NCI-H187 treated with DMSO at 0.1 percent for 48 hours (cell line): Measurements from ENCODE around the gene RABL3.
"Not testable (repeated sequence)": the region's sequence is repeated elsewhere in the genome, so short reads cannot be mapped to it uniquely, and the experiment has no call there.

Source experiments
- DNase-seq: peaks from one replicate; lab custom pipeline; 2025; lab: John Stamatoyannopoulos, UW

RABL3 gene, protein sequence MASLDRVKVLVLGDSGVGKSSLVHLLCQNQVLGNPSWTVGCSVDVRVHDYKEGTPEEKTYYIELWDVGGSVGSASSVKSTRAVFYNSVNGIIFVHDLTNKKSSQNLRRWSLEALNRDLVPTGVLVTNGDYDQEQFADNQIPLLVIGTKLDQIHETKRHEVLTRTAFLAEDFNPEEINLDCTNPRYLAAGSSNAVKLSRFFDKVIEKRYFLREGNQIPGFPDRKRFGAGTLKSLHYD

DNA sequence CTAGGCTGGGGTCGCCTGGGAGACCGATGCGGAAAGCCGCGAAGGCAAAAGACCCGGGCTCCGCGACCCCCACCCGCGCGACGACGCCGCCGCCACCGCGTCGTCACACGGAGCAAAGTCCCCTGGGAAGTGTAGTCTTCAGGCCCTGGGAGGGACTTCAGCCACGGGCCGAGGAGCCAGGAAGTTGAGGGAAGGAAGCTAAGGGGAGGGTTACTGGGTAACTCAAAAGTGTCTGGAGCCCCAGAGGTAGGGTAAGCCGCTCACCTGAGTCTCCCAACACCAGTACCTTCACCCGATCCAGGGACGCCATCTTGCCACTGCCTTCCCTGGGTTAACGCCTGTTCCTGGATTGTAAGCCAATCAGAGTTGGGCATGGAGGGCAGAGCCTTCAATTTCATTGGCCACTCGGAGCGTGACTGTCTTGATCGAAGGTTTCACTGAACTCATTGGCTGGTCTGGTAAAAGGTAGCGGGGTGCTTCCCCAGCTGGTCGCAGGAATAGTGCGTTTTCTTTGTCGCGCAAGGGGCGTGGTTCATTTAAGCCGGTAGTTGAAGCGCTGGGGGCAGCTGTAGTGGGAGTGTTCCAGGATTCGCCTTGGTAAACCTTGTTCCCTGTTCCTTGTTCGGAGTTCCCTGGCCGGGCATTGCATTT is at the start of gene RABL3, which contains the start of gene GTF2E1:
Gene RABL3, minus strand, starts transcription at position 319 of the 651 bp plus-strand sequence. Its CDS starts 9 bp downstream, at position 310.
Gene GTF2E1, plus strand, starts transcription at position 547 of the 651 bp plus-strand sequence. CDS start 7,809 bp downstream, outside the sequence.
- peak; percentile 94 for DNase-seq

DNA sequence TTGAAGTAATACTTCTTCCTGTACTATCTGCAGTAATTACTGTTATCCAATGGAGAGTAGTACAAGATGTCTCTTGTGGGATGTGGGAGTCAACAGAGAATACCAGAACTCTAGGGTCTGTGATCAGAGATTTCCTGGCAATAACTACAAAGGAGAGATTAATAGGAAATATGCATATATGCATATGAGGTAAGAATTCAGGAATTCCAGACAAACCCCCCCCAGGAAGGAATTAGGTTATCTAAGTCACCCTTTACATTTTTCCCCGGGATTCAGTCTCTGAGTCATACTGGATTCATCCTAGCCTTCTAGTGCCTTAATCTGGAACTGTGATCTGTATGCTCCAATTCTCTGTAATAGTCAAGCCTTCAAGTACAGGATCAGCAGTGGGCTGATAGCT is 49.6 kb upstream of the RABL3 start:
- DNase-seq, result no peak

DNA sequence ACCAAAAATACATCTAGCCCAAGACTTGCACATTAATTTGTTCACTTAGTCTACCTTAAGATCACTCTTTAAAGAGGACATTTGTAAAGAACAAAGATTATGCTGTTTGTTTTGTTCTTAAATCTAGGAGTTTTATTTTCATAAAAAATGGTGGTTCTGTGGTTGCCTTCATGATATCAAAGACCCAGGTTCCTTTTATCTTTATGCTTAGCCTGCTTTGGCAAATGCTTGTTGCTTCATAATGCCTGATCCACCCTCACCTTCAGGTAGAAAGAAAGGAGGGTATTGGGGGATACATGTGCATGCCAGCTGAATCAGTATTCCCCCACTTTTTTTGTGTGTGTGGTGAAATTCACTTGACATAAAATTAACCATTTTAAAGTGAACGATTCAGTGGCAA is 48.7 kb upstream of the RABL3 start:
- no peak for DNase-seq

DNA sequence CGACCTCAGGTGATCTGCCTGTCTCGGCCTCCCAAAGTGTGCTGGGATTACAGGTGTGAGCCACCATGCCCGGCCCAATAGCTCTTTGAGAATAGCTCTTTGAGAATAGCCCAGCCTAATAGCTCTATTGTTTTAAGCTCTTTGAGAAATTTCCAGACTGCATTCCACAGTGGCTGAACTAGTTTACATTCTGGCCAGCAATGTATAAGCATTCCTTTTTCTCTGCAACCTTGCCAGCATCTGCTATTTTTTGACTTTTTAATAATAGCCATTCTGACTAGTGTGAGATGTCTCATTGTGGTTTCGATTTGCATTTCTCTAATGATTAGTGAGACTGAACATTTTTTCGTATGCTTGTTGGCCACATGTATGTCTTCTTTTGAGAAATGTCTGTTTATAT is 43.5 kb upstream of the RABL3 start:
- DNase-seq, result not testable (repeated sequence)

DNA sequence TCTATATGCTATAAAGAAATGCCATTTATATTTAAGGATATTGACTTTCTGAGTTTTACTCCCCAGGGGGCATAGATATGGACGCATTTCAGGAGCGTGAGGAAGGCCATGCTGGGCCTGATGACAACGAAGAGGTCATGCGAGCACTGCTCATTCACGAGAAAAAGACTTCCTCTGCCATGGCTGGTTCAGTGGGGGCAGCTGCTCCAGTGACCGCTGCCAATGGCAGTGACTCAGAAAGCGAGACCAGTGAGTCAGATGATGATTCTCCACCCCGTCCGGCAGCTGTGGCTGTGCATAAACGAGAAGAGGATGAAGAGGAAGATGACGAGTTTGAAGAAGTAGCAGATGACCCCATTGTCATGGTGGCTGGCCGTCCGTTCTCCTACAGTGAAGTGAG is 38.7 kb upstream of the RABL3 start:
- no peak for DNase-seq

DNA sequence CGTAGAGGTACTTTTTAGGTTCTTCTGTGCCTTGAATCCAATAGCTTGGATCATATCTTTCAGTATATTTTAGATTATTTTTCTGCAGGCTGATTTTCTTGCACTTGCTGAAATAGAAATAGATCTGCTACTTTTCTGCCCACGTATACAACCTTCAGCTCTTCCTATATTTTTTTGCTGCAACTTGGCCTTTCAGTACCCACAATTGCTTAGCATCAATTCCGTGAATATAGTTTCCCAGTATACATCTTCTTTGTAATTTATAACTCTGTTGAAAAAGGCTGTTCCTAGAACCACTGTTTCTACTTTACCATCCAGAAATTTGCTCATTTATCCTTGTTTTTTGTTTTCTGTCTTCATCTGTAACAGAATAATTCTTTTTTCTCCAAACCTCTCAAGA is 36.5 kb upstream of the RABL3 start:
- DNase-seq, result no peak

DNA sequence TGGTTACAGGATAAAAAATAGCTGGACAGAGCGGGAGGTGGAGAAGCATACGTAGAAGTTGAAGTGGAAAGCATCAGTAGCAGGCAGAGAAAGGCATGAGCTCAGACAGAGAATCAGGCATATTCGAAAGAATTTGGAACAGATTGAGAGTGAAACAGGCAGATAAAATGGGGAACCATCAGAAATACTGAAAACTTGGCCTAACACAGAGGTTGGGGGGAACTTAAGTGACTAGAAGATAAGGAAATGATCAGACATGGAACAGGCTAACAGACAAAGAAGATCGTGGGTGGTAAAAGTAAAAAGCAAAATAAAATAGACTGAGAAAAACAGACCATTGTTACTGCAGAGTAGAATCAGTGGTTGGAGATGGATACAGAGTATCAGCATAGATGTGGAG is 33.1 kb upstream of the RABL3 start:
- DNase-seq, result no peak

DNA sequence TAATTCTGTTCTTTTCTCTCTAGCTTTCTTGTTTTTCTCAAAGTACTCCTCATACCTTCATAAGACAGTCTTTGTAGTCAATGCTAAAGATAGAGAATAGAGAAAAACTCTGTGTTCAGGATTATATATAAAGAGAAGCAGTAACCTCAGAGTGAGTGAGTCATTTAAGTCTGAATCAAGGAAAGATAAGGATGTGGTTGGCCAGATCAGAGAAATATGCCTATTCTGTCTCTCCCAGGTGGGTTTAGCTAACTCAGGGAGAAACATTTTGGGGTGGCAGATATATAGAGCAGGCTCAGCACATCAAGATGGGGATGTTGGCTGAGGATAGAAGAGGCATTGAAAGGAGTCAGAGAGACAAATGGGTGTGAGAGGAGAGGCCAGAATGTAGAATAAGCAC is 31.6 kb upstream of the RABL3 start:
- DNase-seq, result no peak

DNA sequence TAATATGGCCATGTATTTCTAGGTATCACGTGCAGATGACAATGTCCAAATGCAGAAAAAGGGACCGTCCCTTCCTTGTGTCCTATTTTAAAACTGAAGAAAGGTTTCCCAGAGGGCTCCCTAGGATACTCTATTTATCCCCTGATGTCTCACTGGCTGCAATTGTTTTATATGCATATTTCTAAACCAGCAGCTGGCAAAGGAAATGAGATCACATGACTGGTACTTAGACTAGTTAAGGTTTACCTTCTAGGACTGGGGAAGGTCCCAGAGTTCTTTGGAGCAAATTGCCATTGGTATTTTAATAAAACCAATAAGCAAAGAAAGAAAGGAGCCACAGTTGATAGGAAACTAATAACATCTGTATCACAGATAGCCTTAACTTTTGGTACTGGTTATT is 29.8 kb upstream of the RABL3 start:
- DNase-seq, result no peak

DNA sequence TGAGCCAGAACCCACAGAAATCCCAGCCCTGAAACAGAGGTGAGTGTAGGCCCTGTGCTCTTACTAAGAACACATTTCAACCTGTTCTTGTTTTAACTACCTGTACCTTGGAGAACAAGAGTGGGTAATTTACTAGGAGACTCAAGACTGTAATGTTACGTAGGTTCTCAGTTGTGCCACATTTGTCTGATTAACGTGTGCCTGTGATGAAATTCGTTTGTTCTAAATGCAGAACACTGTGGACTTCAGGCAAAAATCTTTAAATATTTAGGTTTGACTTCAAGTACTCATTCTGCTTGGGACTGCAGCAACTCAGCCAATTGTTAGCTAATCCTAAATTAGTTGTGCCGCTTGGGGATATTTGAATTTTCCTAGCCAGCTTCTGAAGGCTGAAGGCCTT is 28.6 kb upstream of the RABL3 start:
- DNase-seq, result no peak

DNA sequence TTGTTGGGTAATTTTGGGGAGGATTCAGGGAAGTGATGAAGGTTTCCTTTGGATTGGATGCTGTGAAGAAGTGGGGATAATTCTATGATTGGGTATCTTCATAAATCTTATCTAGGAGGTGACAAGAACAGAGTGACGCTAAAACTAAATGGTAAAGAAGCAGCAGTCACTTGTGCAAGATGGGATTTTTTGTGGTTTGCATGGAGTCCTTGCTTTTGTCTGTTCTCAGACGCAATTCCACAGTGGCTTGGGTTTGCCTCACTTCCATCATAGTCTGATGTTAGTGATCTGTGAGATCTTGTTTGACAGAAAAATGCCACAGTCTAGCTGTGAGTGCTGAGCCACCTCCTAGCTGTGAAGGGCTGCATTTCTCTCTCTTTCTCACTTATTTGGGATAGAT is 27.1 kb upstream of the RABL3 start:
- DNase-seq, result no peak

DNA sequence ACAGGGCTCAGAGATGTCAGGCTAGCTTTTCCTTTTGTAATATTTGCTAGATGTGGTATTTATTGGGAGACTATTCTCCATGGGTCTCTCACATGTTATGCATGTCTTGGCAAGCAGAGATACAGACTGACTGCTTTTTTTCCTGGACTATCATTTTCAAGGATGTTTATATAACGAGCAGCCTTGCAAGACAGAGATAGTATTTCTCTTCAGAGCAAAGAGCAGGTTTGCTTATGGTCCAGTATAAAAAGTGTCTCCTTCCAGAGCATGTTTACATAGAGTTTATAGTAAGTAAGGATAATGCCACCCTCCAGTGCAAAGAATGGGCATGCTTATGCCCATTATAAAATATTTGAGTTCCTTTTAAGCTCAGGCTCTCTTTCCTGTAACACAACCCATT is 24.8 kb upstream of the RABL3 start:
- no peak for DNase-seq

DNA sequence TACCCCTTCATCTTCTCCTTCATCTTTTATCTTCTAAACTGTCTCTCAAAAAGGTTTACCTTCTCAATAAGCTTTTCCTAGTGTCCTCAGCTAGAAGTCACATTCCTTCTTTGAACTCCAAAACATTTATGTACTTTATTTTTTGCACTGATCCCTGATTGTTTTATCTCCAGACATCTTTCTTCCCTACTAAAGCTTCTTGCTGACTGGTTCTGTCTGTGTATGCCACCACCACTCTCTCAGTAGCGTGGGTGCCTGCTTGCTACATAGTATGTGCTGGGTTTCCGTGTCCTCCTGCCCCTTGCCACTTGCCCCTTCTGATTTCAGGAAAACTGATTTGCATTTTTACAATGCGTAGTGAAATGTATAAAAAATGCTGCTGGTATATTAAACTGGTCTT is 24.3 kb upstream of the RABL3 start:
- no peak for DNase-seq

DNA sequence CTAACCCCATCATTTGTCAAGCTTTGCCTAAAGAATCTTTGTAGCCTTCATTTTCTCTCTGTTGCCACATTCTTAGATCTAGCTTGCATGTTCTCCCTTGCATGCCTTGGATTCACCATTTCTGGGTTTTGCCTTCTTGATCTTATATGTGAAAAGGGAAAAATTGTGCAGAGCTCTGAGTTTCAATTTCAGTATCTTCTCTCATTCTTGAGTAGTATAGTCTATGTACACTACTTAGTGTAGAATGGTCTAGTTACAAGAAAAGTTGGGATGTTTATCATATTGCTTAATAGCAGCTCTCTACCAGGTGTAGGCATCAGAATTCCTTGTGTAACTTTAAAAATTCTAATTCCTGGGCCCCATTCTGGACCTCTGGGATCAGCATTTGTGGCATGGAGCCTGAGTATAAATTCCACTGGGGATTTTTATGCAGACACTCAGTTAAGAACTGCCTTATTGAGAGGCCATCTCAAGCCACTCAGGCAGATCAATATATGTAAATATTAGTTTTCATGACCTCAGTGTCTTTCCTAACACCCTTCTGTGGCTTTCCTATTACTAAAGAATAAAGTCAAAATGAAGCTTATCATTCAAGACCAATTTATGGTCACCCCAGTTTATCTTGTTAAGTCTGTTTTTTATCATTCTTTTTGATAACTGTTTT is 23.6 kb upstream of the RABL3 start:
- DNase-seq, result no peak

DNA sequence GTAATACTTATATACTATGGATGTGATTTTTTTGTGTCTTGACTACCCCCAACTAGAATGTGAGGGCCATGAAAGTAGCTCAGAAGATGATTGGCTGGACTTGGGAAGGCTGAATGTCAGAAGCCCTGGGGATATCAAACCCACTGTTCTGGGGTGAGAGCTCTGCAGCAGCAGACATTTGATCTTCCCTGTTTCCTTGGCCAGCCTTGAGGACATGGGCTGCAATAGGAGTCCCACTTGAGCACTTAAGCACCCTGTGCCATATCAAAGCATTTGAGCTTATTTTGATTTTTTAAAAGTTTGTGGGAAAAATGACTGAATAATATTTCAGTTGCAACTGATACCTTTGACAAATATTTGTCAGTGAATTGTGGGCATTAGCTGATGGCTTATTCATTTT is 21.9 kb upstream of the RABL3 start:
- DNase-seq, result no peak

DNA sequence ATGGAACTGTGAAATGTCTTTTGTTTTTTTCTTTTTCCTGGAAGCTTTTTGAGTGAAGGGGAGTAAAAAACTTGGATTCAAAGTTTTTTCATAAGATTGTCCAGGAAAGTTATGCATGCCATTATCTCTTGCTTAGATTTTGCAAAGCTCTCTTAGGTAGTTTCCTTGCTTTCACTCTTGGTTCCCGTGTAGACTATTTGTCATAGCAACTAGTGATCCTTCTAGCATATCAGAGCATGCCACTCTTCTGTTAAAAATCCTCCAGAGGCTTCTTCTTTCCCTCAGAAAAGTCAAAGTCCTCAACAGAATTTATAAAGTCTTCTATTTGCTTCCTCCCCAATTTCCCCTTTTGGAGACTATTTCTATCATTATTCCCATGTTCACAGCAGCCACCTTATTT is 21.3 kb upstream of the RABL3 start:
- no peak for DNase-seq

DNA sequence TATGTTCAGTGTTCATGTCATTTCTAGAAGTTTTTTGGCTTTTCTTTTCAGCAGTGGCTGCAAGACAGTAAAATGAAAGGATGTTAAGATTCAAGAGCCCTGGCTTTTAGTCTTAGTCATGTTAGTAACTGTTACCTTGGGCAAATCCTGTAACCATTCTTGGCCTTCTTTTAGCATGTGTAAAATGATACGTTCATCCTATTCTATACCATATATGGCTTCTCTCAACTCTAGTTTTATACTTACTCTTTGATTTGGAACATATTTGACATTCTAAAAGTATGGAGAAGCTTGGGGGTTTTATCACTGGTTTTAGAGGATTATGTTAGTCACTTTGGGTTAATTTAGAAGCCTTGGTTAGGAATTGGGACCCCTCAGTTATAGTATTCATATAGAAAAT is 20.3 kb upstream of the RABL3 start:
- no peak for DNase-seq

DNA sequence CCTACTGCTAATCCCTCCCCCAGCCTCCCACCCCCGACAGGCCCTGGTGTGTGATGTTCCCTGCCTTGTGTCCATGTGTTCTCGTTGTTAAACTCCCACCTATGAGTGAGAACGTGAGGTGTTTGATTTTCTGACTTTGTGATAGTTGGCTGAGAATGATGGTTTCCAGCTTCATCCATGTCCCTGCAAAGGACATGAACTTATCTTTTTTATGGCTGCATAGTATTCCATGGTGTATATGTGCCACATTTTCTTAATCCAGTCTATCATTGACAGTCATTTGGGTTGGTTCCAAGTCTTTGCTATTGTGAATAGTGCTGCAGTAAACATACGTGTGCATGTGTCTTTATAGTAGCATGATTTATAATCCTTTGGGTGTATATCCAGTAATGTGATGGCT is 16.2 kb upstream of the RABL3 start:
- DNase-seq, result not testable (repeated sequence)

DNA sequence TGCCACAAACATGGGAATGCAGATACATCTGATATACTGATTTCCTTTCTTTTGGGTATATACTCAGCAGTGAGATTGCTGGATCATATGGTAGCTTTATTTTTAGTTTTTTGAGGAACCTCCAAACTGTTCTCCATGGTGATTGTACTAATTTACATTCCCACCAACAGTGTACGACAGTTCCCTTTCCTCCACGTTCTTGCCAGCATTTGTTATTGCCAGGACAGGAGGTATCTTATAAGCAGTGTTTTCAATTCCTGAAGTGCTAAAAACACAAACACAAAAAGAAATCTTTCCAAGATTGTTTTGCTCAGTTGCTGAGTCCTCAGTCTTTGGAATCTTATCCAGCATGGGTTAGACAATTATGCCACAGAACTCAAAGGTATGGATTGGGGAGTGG is 13.7 kb upstream of the RABL3 start:
- DNase-seq, result no peak

DNA sequence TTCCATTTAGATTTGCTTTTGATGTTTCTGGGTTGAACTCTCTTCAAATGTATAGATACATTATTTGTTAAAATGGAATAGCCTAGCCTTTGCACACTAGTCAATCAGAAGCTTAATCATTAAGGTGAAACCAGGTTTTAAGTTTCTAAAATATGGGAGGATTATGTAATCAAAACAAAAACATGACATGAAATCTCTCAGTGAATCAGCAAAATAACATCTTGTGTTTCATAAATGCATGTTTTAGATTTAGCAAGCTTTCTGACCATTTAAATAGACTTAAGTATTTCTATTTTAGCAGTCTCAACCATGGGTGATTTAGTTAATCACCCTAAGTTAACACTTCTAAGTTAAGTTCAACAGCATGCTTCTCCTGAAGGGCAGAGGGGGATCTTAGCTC is 11.5 kb upstream of the RABL3 start:
- DNase-seq, result no peak

DNA sequence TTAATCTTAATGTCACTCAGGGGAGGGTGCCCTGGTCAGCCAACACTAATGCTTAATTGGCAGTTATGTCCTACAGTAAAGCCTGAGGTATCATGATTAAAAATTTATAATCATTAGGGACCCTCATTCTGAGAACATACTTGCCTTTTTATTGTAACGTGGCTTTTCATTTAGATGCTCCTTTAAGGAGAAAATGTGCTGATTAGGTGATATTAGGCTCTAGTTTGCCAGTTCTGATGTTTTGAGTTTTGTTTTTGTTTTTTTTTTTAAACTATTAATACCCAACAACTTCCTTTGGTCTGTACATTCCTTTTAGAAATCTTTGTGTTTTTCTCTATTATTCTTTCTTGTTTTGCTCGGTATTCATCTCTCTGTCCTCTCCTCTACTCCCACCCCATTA is 10.5 kb upstream of the RABL3 start:
- no peak for DNase-seq

DNA sequence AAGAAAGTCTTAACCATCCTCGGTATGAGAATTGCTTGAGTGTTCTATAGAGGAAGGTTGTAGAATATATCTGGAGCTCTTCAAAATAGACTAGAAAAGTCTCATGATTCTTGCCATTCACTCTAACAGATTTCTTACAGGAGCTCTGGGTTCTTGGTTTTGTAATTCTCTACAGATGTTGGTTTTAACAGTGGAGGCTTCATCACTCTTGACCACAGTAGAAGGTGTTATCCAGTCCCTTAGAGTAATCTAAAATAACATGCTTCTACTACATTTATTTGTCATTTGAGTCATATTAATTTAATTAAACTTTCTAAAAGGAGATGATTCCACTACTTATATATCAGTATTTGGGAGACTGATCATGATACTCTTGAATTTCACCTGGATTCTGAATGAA is 9.9 kb upstream of the RABL3 start:
- DNase-seq, result no peak

DNA sequence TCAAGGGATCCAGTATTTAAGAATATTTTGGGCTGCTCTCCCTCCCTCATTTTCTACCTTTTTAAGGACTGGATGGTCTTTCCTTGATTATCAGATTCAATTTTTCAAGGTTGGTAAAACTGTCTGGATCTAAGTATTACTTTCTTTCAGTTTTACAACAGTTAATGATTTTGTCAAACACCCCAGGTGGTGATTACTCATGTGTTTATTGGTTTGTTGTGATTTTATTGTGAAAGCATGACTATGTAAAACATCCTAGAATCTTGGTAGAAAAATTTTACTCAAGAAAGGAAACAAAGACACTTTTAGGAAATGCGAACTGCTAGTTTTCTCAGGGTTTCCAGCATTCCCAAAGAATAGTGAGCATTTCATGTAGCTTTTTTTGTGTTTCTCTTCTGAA is 7.5 kb upstream of the RABL3 start:
- no peak for DNase-seq

DNA sequence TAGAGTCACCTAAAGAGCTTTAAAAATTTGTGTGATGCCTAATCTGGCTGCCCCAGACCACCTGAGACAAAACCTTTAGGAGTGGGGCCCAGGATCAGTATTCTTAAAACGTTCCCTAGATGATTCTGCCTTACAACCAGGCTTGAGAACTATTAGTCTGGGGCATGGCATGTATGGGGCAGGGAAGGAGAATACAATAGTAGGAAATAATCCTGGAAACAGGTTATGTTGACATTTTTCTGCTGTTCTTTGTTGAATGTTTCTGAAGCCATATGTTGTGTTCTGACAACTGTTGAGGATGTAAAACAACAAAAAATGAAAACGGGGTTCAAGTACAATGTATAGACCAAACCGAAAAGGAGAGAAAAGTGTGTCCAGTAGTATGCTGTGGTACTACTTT is 3.1 kb upstream of the RABL3 start:
- no peak for DNase-seq
